OCI-M1 (cell line): ENCODE measurements around the gene PRKD1.
"Not testable (repeated sequence)": the region's sequence is repeated elsewhere in the genome, so short reads cannot be mapped to it uniquely, and the experiment has no call there.

Experiments used
- DNase-seq: peaks from one replicate; lab custom pipeline; 2025; lab: John Stamatoyannopoulos, UW

The PRKD1 gene

GRCh38 chr14:29738950-29739349 lies 188.7 kb downstream of the PRKD1 start:
- no peak for DNase-seq

DNA sequence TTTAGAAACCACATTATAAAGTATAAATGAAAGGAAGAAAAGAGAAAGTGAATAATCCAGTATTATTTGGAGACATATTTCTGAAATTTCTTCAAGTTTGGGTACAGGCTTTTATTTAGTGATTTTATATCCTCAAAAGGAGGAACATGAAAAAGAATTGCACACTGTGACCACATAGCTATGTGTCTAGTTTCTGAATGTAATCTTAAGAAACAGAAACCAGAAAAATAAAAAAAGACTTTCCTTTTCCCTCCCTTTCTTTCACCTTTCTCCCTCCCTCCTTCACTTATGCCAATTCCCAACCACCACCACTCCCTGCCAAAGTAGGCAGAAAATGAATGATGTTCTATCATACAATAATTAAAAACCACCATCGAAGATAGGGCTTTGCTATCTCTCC lies 189.6 kb downstream of the PRKD1 start:
- peak; percentile 33 for DNase-seq

DNA sequence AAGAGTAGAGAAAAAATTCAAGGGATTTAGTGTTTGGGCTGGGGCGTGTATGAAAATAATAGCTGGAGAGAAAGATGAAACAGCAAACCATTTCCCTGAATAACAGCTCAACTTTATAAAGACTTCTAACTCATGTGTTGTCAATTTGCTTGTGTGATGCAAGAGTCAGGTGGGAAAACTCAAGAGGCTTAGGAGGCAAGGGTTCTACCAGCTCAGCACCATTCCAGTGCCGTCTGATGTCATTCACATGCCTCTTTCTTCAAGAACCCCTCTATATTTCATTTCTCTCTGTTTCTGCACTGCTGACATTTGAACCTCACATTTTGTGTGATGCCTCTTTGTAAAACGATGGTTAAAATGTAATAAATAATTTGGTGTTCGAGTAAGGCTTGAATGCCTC lies 192.2 kb downstream of the PRKD1 start:
- no peak for DNase-seq

- DNase-seq: no peak
Observed at GRCh38 chr14:29734732-29735131, 192.9 kb downstream of the PRKD1 start.

GRCh38 chr14:29726560-29727331 lies 200.9 kb downstream of the PRKD1 start:
- not testable (repeated sequence) for DNase-seq

- peak; percentile 20 for DNase-seq
Observed at GRCh38 chr14:29724991-29725390, 202.7 kb downstream of the PRKD1 start.

GRCh38 chr14:29722831-29723230 lies 204.8 kb downstream of the PRKD1 start:
- no peak for DNase-seq

DNA sequence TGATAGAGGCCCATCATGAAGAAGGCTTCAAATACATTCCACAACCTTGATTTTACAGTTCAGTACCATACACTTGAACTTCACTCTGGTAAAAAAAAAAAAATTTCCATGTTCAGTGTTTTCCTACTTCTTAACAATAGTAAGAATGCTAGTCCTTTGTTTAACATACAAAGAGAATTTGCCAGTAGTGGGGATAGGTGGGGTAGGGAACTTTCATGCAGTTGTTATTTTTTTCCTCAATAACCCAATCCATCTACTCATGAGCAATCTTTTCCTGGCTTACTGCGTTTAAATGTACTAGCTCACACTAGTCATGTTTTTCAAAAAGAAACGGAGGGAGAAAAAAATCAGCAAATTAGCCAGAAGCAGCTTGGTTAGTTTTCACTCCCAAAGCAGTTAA lies 206.1 kb downstream of the PRKD1 start:
- DNase-seq: no peak

GRCh38 chr14:29717901-29718300 lies 209.7 kb downstream of the PRKD1 start:
- peak; percentile 4 for DNase-seq

GRCh38 chr14:29716150-29716549 lies 211.5 kb downstream of the PRKD1 start:
- DNase-seq: peak; percentile 3

DNA sequence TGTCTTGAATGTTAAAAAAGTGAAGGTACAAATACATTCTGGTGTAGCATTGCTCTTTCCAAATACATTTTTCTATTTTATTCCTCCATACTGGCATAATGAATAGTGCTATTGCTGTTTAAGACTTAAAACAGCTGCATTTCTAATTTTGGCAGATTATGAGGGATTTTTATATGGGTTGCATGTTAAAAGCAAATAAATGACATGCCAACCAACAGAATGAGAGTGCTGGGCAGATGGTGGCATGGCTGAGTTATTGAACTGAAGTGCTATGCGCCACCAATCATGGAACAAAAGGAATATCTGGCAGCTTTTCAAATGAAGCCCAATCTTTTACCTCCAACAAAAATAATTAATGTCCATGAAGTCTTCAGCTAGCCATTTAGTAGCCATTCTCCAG lies 215.0 kb downstream of the PRKD1 start:
- DNase-seq: no peak

- DNase-seq: peak; percentile 24
Observed at GRCh38 chr14:29710015-29710414, 217.6 kb downstream of the PRKD1 start.

GRCh38 chr14:29709490-29709889 lies 218.2 kb downstream of the PRKD1 start:
- peak; percentile 32 for DNase-seq

GRCh38 chr14:29706700-29707099 lies 220.9 kb downstream of the PRKD1 start:
- no peak for DNase-seq

DNA sequence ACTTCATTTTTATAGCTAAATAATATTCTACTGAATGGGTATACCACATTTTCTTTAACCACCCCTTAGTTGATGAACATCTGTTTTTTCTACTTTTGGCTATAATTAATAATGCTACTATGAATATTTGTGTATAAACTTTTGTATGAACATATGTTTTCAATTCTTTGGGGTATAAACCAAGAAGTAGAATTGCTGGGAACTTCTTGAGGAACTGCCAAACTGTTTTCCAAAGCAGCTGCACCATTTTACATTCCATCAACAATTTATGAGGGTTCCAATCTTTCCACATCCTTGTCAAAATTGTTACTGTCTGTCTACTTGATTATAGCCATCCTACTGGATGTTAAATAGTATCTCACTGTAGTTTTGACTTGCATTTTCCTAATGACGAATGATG lies 221.8 kb downstream of the PRKD1 start:
- DNase-seq: no peak

DNA sequence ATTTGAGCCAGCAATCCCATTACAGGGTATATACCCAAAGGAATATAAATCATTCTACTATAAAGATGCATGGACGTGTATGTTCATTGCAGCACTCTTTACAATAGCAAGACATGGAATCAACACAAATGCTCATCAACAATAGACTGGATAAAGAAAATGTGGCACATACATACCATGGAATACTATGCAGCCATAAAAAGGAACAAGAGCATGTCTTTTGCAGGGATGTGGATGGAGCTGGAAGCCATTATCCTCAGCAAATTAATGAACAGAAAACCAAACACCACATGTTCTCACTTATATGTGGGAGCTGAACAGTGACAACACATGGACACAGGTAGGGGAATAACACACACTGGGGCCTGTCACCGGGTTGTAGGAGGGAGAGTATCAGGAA lies 238.1 kb downstream of the PRKD1 start:
- DNase-seq: not testable (repeated sequence)

DNA sequence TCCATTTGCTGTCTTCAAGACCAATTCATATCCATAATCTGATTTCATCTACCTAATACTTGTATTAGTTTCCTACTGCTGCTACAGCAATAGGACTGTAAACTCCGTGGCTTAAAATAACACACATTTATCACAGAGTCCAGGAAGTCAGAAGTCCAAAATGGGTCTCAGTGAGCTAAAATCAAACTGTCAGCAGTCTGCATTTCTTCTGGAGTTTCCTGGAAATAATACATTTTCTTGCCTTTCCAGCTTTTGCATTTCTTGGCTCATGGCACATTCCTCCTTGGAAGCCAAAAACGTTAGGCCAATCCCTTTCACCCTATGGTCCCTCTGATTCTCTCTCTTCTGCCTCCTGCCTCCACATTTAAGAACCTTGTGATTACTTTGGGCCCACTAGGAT lies 239.8 kb downstream of the PRKD1 start:
- DNase-seq: no peak

DNA sequence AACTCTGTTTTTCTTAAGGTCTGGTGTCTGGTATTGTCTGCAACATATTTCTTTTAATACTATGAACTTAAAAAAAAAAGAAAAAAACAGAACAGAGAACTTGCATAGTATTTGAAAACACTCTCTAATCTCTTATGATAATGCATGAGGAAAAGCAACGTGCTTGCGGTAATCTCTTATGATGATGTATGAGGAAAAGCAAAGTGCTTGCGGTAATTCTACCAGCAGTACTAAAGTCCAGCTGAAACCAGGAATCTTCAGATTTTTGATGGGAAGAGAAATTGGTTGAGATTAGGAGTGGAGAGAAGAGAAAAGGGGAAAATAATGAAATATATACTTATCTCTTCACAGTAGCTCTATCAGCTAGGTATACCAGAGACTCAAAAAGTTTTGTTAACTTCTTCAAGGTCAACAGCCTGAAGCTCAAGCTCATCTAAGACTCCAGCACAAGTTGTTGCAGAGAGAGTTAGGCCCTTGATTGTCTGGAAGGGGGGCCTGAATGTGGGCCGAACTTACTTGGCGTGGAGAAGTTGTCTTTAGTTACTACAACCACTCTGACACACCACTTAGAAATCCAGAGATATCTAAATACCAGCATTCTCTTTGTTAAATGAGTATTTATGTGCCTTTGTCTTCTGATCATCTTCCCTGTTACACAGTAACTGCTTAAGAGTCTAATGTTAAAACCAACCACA lies 240.4 kb downstream of the PRKD1 start:
- no peak for DNase-seq

DNA sequence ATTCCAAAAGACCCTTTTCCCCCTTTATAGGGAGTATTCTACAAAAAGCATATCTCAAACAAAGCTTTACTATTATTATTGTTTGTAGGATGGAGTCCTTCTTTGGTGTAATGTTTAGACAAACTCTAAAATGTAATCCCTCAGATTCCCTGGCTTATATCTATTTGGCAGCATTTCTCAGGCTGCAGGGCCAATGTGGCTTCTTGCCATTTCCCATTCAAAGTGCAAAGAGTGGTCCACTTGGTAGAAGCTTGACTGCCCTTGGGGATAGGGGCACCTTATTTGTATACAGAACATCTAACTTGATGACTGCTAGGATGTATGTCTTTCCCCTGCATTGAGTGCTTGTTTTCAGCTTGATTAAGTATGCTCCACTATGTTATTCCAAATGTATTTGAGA lies 242.7 kb downstream of the PRKD1 start:
- no peak for DNase-seq

DNA sequence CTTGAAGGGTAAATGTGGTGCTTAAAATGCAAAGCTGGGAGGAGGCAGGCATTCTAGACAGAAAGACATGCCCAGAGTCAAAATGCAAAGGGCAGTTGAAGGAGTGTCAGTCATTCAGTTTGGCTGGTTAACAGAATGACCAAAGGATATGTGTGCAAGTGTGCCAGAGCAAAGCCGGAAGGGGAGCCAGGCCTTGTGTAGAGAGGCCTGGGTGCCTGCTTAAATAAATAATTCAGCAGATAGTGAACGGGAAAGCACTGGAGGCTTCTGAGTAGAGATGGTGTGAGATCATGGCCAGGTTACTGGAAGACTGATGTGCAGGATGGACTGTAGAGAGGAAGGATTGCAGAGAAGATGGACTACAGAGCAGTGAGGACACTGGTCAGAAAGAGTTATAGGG lies 244.9 kb downstream of the PRKD1 start:
- DNase-seq: no peak

GRCh38 chr14:29681316-29681715 lies 246.3 kb downstream of the PRKD1 start:
- DNase-seq: no peak

- DNase-seq: no peak
Observed at GRCh38 chr14:29674566-29675285, 252.9 kb downstream of the PRKD1 start.

DNA sequence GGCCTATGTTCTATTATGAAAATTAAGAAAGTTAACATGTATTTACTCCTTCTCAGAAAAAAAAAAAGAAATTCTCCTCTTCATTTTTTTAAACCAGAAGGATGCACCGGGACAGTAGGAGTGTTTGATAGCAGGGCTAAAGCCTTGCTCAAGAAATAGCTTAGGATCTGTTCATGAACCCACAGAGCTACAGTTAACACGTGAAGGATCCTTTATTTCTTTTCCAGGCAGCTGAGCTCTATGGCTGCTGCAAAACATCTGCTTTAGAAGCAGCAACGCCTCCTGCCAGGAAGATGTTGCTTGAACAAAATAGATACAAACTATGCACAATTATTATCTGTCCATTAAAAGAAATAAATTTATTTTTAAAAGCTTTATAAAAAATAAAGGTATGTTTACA lies 254.8 kb downstream of the PRKD1 start:
- no peak for DNase-seq
